Panc1 (cell line): ENCODE data around the gene SEMA7A. TPM values are rescaled to one million over a fixed set of nuclear protein-coding genes. Genes with fewer than 3 reads are reported as not detected.

Experiments used
- ATAC-seq: fragments of 200-7000 bp; cut with Tn5 transposase; 2 replicates; pipeline ENCODE4 v1.9.1; 2020; ENCODE audit warnings: mild to moderate bottlenecking, moderate library complexity
- BruUV-seq: library from RNA; stranded (reverse); fragments of 400-500 nt; replicated peaks from 2 replicates; lab custom pipeline; 2021; lab: Mats Ljungman, UMichigan
- CTCF ChIA-PET: fragments of 300-600 bp; sonication (Branson Sonifier 250); formaldehyde crosslinking; loops from one replicate; lab custom pipeline; 2022; ENCODE audit warnings: antibody characterized with exemption; lab: Charles Lee
- POLR2A ChIA-PET: fragments of 300-600 bp; sonication (Branson Sonifier 250); formaldehyde crosslinking; loops from one replicate; lab custom pipeline; 2022; ENCODE audit warnings: antibody characterized with exemption; lab: Charles Lee
- DNase-seq: peaks from one replicate; pipeline ENCODE4 v3.0.0-alpha.2; 2010; ENCODE audit warnings: low read depth, low spot score
- H3K27ac ChIP-seq: 2 replicates; pipeline ENCODE4 v1.5.1; 2011; ENCODE audit warnings: mild to moderate bottlenecking, low read length, inconsistent platforms
- H3K27me3 ChIP-seq: fragments of 200-500 bp; sonication (Bioruptor generic); 2 replicates; pipeline ENCODE4 v1.6.0; 2014; ENCODE audit warnings: low read length, inconsistent platforms; ENCODE audit not compliant: control insufficient read depth, insufficient read depth
- H3K36me3 ChIP-seq: fragments of 200-500 bp; sonication (Bioruptor generic); 2 replicates; pipeline ENCODE4 v1.5.1; 2014; ENCODE audit warnings: inconsistent platforms, mild to moderate bottlenecking, low read length, moderate library complexity; ENCODE audit not compliant: control insufficient read depth, insufficient read depth
- H3K4me1 ChIP-seq: 2 replicates; pipeline ENCODE4 v1.5.1; 2011; ENCODE audit warnings: inconsistent platforms, mild to moderate bottlenecking, low read length, moderate library complexity; ENCODE audit not compliant: control insufficient read depth, insufficient read depth
- H3K4me3 ChIP-seq, 2 experiments: 2 replicates each; pipeline ENCODE4 v1.5.1; 2011 to 2012; ENCODE audit warnings: low read depth in 2 of 2, low read length in 2 of 2, mild to moderate bottlenecking in 2 of 2, inconsistent platforms in 1 of 2, moderate library complexity in 1 of 2
- H3K9me3 ChIP-seq: fragments of 200-500 bp; sonication (Bioruptor generic); 2 replicates; pipeline ENCODE4 v1.5.1; 2014; ENCODE audit warnings: low read depth, mild to moderate bottlenecking, inconsistent platforms, low read length, moderate library complexity; ENCODE audit not compliant: control insufficient read depth, insufficient read depth
- POLR2AphosphoS5 ChIP-seq: IDR thresholded peaks from 2 replicates; pipeline ENCODE4 v1.6.1; 2012; ENCODE audit warnings: mild to moderate bottlenecking, low read depth, low read length, moderate library complexity
- SIN3A ChIP-seq: IDR thresholded peaks from 2 replicates; pipeline ENCODE4 v1.6.1; 2012; ENCODE audit warnings: low read depth, mild to moderate bottlenecking, low read length, moderate library complexity, borderline replicate concordance; ENCODE audit not compliant: insufficient read depth
- TCF7L2 ChIP-seq: IDR thresholded peaks from 2 replicates; pipeline ENCODE4 v1.6.1; 2011; ENCODE audit warnings: mild to moderate bottlenecking, low read depth, low read length, inconsistent platforms
- in situ Hi-C: cut with HindIII; loops from 2 replicates; pipeline ENCODE4 v1.10.0; 2016; ENCODE audit warnings: low sequenced_read_pairs, low pct_unique_long_range_greater_than_20kb
- intact Hi-C: fragments of 100-400 bp; cut with micrococcal nuclease; formaldehyde crosslinking; loops from one replicate; pipeline ENCODE4 v1.10.0; 2022; ENCODE audit not compliant: unreplicated experiment
- total RNA-seq: library from RNA; stranded (reverse); gene quantifications from one replicate; pipeline ENCODE4 v1.2.1, GENCODE V29; 2021; ENCODE audit not compliant: unreplicated experiment
- TF ChIP-seq, protein P1 (sequence below): fragments of 450-650 bp; IDR thresholded peaks from 2 replicates; pipeline ENCODE4 v1.5.1; 2017; ENCODE audit warnings: mild to moderate bottlenecking
- TF ChIP-seq, protein P2 (sequence below), 2 experiments: IDR thresholded peaks; 2 replicates each; pipeline ENCODE4 v1.6.1; 2011 to 2012; ENCODE audit warnings: low read depth in 2 of 2, control low read depth in 1 of 2, low read length in 1 of 2, mild to moderate bottlenecking in 1 of 2, moderate library complexity in 1 of 2; ENCODE audit not compliant: insufficient read depth in 1 of 2

The SEMA7A gene
- total RNA-seq, 1 experiment from 2014 or later = 11.2 TPM

DNA sequence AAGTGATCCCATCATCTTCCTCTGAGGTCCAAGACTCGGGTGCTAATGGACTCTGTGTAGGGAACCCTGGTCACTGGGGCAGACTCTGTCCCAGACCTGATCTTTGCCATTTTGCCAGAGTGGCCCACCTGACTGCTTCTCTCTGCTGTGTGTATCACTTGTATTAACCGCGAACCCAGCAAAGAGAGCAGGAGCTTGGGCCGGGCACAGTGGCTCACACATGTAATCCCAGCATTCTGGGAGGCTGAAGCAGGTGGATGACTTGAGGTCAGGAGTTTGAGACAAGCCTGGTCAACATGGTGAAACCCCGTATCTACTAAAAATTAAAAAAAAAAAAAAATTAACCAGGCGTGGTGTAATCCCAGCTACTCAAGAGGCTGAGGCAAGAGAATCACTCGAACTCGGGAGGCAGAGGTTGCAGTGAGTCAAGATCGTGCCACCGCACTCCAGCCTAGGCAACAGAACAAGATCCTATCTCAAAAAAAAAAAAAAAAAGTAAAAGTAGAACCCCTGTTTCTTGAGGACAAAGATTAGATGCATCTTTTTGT is 33.4 kb downstream of the SEMA7A start:
- in situ Hi-C loops = no loop called here
- CTCF ChIA-PET = interaction anchor here (0.6 kb wide), 1 partner anchor 1319 kb away, joined by 3 read pairs; no protein-coding TSS in a partner anchor

DNA sequence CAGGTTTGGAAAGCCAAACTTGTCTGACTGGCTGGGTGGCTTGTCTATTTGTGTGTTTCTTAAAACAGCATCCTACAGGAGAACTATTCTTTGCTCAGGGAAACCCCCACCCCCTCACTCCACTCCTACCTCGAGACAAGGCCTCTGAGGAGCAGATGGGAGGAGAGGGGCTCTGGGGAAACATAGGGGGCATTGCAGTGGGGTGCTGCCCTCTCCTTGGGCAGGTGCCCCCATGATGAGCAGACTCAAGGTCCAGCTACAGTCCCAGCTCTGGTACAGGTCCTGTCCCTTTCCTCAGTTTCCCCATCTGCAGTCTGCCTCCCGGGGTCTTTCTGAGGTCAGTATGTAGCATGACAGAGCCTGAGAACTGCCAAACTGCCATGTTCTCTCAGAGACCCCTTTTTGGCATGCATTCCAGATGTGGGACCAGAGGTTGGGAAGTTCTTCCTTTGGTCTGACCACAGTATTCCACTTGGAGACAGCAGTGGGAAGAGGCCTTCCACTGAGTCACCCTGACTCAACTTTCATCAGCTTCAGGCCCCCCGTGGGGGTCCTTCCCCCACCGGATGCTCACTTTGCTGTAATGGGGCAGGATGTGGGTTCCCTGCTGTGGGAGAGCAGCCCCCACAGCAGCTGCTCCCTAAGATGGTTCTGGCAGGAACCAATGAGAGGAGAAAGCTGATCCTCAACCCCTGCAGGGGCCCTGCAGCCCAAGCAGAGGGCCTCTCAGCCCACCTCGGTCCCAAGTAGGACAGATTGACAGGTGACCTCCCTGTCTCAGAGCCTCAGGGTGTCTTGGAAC is 34.0 kb downstream of the SEMA7A start:
- POLR2A ChIA-PET = no interaction called here
- intact Hi-C loops (no loop called here), in situ Hi-C loops (no loop called here)
- H3K36me3 ChIP-seq = no peaks in the 10 kb centered on the region
- H3K9me3 ChIP-seq = no peaks in the 10 kb centered on the region
- no peaks in the 10 kb centered on the region; the same call in 1 of the 2 replicates for H3K4me1 ChIP-seq
- H3K27ac ChIP-seq = no peak overlapping the region
- TF ChIP-seq, protein P1, sequence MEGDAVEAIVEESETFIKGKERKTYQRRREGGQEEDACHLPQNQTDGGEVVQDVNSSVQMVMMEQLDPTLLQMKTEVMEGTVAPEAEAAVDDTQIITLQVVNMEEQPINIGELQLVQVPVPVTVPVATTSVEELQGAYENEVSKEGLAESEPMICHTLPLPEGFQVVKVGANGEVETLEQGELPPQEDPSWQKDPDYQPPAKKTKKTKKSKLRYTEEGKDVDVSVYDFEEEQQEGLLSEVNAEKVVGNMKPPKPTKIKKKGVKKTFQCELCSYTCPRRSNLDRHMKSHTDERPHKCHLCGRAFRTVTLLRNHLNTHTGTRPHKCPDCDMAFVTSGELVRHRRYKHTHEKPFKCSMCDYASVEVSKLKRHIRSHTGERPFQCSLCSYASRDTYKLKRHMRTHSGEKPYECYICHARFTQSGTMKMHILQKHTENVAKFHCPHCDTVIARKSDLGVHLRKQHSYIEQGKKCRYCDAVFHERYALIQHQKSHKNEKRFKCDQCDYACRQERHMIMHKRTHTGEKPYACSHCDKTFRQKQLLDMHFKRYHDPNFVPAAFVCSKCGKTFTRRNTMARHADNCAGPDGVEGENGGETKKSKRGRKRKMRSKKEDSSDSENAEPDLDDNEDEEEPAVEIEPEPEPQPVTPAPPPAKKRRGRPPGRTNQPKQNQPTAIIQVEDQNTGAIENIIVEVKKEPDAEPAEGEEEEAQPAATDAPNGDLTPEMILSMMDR = no peak
- TF ChIP-seq SIN3A = no peak
- no peak for TF ChIP-seq POLR2AphosphoS5
- TF ChIP-seq, protein P2, sequence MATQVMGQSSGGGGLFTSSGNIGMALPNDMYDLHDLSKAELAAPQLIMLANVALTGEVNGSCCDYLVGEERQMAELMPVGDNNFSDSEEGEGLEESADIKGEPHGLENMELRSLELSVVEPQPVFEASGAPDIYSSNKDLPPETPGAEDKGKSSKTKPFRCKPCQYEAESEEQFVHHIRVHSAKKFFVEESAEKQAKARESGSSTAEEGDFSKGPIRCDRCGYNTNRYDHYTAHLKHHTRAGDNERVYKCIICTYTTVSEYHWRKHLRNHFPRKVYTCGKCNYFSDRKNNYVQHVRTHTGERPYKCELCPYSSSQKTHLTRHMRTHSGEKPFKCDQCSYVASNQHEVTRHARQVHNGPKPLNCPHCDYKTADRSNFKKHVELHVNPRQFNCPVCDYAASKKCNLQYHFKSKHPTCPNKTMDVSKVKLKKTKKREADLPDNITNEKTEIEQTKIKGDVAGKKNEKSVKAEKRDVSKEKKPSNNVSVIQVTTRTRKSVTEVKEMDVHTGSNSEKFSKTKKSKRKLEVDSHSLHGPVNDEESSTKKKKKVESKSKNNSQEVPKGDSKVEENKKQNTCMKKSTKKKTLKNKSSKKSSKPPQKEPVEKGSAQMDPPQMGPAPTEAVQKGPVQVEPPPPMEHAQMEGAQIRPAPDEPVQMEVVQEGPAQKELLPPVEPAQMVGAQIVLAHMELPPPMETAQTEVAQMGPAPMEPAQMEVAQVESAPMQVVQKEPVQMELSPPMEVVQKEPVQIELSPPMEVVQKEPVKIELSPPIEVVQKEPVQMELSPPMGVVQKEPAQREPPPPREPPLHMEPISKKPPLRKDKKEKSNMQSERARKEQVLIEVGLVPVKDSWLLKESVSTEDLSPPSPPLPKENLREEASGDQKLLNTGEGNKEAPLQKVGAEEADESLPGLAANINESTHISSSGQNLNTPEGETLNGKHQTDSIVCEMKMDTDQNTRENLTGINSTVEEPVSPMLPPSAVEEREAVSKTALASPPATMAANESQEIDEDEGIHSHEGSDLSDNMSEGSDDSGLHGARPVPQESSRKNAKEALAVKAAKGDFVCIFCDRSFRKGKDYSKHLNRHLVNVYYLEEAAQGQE (IDR thresholded peaks at IDR 0.05; ENCODE audit: insufficient read depth in 1 of 2, low read depth in 2 of 2, low read length in 1 of 2) = no peak
- no peak for TF ChIP-seq TCF7L2
- no peak overlapping the region for H3K4me3 ChIP-seq
- ATAC-seq = no peak
- no peak for DNase-seq
- BruUV-seq = no TSS peak
- CTCF ChIA-PET = interaction anchor here (0.6 kb wide), 1 partner anchor 1318 kb away, joined by 3 read pairs; no protein-coding TSS in a partner anchor
- H3K27me3 ChIP-seq = no peaks in the 10 kb centered on the region

More for the DNA sequence above, 33.4 kb downstream of the SEMA7A start:
- no peak overlapping the region for H3K27ac ChIP-seq
- H3K9me3 ChIP-seq = no peaks in the 10 kb centered on the region
- H3K4me1 ChIP-seq = no peaks in the 10 kb centered on the region; the same call in 1 of the 2 replicates
- DNase-seq (no peak), ATAC-seq (no peak)
- intact Hi-C loops = no loop called here
- H3K36me3 ChIP-seq = no peaks in the 10 kb centered on the region
- POLR2A ChIA-PET = no interaction called here
- H3K4me3 ChIP-seq = no peak overlapping the region
- BruUV-seq = no TSS peak
- TF ChIP-seq, protein P1 = no peak
- TF ChIP-seq, protein P2 (IDR thresholded peaks at IDR 0.05; ENCODE audit: insufficient read depth in 1 of 2, low read depth in 2 of 2, low read length in 1 of 2) = no peak
- TF ChIP-seq SIN3A (no peak), TCF7L2 (no peak), POLR2AphosphoS5 (no peak)
- H3K27me3 ChIP-seq = no peaks in the 10 kb centered on the region
